GM12891 (cell line): Measurements from ENCODE around the gene COMMD1.

Experiments used
- POLR2A ChIP-seq: IDR thresholded peaks from 2 replicates; pipeline ENCODE4 v1.6.1; 2011; ENCODE audit warnings: low read depth, low read length, control low read depth
- POLR2AphosphoS5 ChIP-seq: IDR thresholded peaks from 2 replicates; pipeline ENCODE4 v1.6.1; 2011; ENCODE audit warnings: low read depth, low read length, control low read depth
- POU2F2 ChIP-seq: IDR thresholded peaks from 2 replicates; pipeline ENCODE4 v1.6.1; 2011; ENCODE audit warnings: low read depth, mild to moderate bottlenecking, control low read depth, low read length, moderate library complexity
- SPI1 ChIP-seq: IDR thresholded peaks from 2 replicates; pipeline ENCODE4 v1.6.1; 2011; ENCODE audit warnings: low read depth, low read length, control low read depth
- TAF1 ChIP-seq: IDR thresholded peaks from 2 replicates; pipeline ENCODE4 v1.6.1; 2011; ENCODE audit warnings: low read depth, low read length, control low read depth

- TF ChIP-seq POLR2A (no peak), POLR2AphosphoS5 (no peak), TAF1 (no peak), SPI1 (no peak), POU2F2 (no peak)
These were observed 124.4 kb downstream of the COMMD1 start for GRCh38 chr2:62029910-62030309.
